ENCODE data around the gene WDFY2.
A peak's percentile ranks its signal among the peaks of the same experiment; 100 is the strongest.

WDFY2 gene

GRCh38 chr13:51679616-51680015, 95.4 kb downstream of the WDFY2 start:
- H3K4me3 ChIP-seq (ENCODE audit: low read length): no peak overlapping the region
- DNase-seq (ENCODE audit: low read depth): peak; percentile 60
- TF ChIP-seq CTCF (conservative IDR thresholded peaks at IDR 0.05; ENCODE audit: low read length): no peak

GRCh38 chr13:51681037-51681678, 96.9 kb downstream of the WDFY2 start:
- H3K4me3 ChIP-seq (ENCODE audit: low read length): no peak overlapping the region
- TF ChIP-seq CTCF (conservative IDR thresholded peaks at IDR 0.05; ENCODE audit: low read length): no peak
- DNase-seq (ENCODE audit: low read depth): peak; percentile 70

GRCh38 chr13:51682686-51683085, 98.4 kb downstream of the WDFY2 start:
- no peak overlapping the region for H3K4me3 ChIP-seq (ENCODE audit: low read length)
- no peak for TF ChIP-seq CTCF (conservative IDR thresholded peaks at IDR 0.05; ENCODE audit: low read length)
- DNase-seq (ENCODE audit: low read depth): peak; percentile 47

- TF ChIP-seq CTCF (conservative IDR thresholded peaks at IDR 0.05; ENCODE audit: low read length): no peak
- no peak for DNase-seq (ENCODE audit: low read depth)
- no peak overlapping the region for H3K4me3 ChIP-seq (ENCODE audit: low read length)
Observed at GRCh38 chr13:51683597-51683996, 99.3 kb downstream of the WDFY2 start.

GRCh38 chr13:51684076-51684475, 99.8 kb downstream of the WDFY2 start:
- TF ChIP-seq CTCF (conservative IDR thresholded peaks at IDR 0.05; ENCODE audit: low read length): peak; percentile 21; the same call in 1 of the 2 replicates
- H3K4me3 ChIP-seq (ENCODE audit: low read length): no peak overlapping the region
- peak; percentile 87 for DNase-seq (ENCODE audit: low read depth)

- H3K4me3 ChIP-seq (ENCODE audit: low read length): no peak overlapping the region
- DNase-seq (ENCODE audit: low read depth): no peak
- no peak for TF ChIP-seq CTCF (conservative IDR thresholded peaks at IDR 0.05; ENCODE audit: low read length)
Observed at GRCh38 chr13:51687947-51688714, 103.9 kb downstream of the WDFY2 start.

Measured in AG10803 (cell line).